Measurements from ENCODE around the gene FSTL5.

The FSTL5 gene

DNA sequence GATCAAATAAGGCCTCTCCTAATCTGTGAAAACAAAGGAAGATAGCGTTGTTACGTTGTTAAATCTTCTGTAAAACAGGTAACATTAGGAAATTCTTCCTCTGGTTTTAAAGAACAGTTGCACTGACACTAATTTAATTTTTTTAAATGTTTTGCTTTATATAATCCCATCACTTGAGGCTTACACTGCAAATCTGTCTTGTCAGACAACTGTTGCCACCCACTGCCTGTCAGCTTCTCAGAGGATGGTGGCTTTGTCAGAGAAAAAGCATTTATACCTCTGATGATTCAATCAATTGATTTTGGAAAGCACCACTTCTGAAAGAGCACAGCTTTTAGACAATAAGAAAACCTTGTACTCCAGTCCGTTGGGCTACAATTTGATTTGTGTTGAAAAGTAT, 799.1 kb downstream of the FSTL5 start:
- no peak overlapping the region for H3K9ac ChIP-seq
- no peak overlapping the region for H3K4me3 ChIP-seq
- H3K36me3 ChIP-seq: no peaks in the 10 kb centered on the region
- no peaks in the 10 kb centered on the region for H3K27me3 ChIP-seq
- no peak for TF ChIP-seq Cebpa-rat (IDR thresholded peaks at IDR 0.05)
- H3K9me3 ChIP-seq: no peaks in the 10 kb centered on the region
- no peaks in the 10 kb centered on the region for H3K4me1 ChIP-seq
- H3K4me2 ChIP-seq: no peak overlapping the region
- no peaks in the 10 kb centered on the region for H4K20me1 ChIP-seq
- H3K27ac ChIP-seq: no peak overlapping the region

GRCh38 chr4:161360982-161361381, 802.8 kb downstream of the FSTL5 start:
- Histone ChIP-seq H3K27ac (no peak overlapping the region), H3K9me3 (no peaks in the 10 kb centered on the region), H3K4me2 (no peak overlapping the region), H3K36me3 (no peaks in the 10 kb centered on the region), H3K4me3 (no peak overlapping the region), H3K9ac (no peak overlapping the region), H3K4me1 (no peaks in the 10 kb centered on the region), H4K20me1 (no peaks in the 10 kb centered on the region), H3K27me3 (no peaks in the 10 kb centered on the region)
- no peak for TF ChIP-seq Cebpa-rat (IDR thresholded peaks at IDR 0.05)

GRCh38 chr4:161359491-161359890, 804.3 kb downstream of the FSTL5 start:
- no peak overlapping the region for H3K4me2 ChIP-seq

DNA sequence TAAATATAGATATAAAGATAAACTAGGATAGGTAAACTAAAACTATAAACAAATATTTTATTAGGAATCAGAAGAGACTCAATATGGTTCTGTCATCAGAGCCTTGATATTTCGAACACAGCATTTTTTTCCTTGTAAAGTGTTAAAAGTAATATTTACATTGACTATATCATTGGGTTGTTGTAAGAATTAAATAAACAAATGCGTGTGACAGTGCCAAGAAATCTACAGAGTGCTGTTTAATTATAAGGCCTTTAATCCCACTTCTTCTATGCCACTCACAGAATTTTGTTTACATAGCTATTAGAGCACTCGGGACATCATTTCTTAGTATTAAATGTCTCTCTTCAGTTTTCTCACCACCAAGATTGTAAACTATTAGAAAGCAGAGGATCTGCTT, 807.4 kb downstream of the FSTL5 start:
- H3K36me3 ChIP-seq: no peaks in the 10 kb centered on the region
- no peak for TF ChIP-seq Cebpa-rat (IDR thresholded peaks at IDR 0.05)
- no peaks in the 10 kb centered on the region for H3K9me3 ChIP-seq
- H3K27ac ChIP-seq: no peak overlapping the region
- no peak overlapping the region for H3K9ac ChIP-seq
- H3K4me3 ChIP-seq: no peak overlapping the region
- H4K20me1 ChIP-seq: no peaks in the 10 kb centered on the region
- H3K4me2 ChIP-seq: no peak overlapping the region
- H3K27me3 ChIP-seq: no peaks in the 10 kb centered on the region
- H3K4me1 ChIP-seq: no peaks in the 10 kb centered on the region

More at GRCh38 chr4:161359491-161359890, 804.3 kb downstream of the FSTL5 start:
- Histone ChIP-seq H3K4me3 (no peak overlapping the region), H3K4me1 (no peaks in the 10 kb centered on the region), H3K27me3 (no peaks in the 10 kb centered on the region), H3K9me3 (no peaks in the 10 kb centered on the region), H3K36me3 (no peaks in the 10 kb centered on the region), H3K27ac (no peak overlapping the region), H3K9ac (no peak overlapping the region), H4K20me1 (no peaks in the 10 kb centered on the region)
- TF ChIP-seq Cebpa-rat (IDR thresholded peaks at IDR 0.05): no peak

- Histone ChIP-seq H3K27me3 (no peaks in the 10 kb centered on the region), H3K4me3 (no peak overlapping the region), H3K9ac (no peak overlapping the region), H3K27ac (no peak overlapping the region), H3K4me1 (no peaks in the 10 kb centered on the region), H3K36me3 (no peaks in the 10 kb centered on the region), H3K4me2 (no peak overlapping the region), H3K9me3 (no peaks in the 10 kb centered on the region), H4K20me1 (no peaks in the 10 kb centered on the region)
- TF ChIP-seq Cebpa-rat (IDR thresholded peaks at IDR 0.05): no peak
Measured at GRCh38 chr4:161350946-161351345, 812.9 kb downstream of the FSTL5 start.

DNA sequence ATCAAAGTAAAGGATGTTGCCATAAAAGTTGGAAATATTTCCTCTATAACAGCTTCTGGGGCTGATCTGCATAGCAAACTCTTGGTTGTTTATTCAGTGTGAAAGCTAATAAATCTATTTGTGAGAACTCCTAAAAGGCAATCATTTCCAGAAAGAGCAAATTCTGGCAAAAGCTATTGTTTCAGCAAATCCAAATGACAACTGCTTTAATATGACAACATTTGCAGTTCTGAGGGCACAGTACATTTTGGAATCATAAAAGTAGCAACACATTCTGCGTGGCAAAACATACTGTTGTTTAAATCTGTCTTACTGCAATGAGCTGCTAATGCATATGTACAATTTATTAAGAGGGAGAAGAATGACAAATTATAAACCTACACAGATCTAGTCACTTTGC, 818.1 kb downstream of the FSTL5 start:
- no peaks in the 10 kb centered on the region for H3K36me3 ChIP-seq
- no peaks in the 10 kb centered on the region for H3K27me3 ChIP-seq
- no peak overlapping the region for H3K4me3 ChIP-seq
- no peaks in the 10 kb centered on the region for H3K4me1 ChIP-seq
- H3K4me2 ChIP-seq: no peak overlapping the region
- no peaks in the 10 kb centered on the region for H4K20me1 ChIP-seq
- TF ChIP-seq Cebpa-rat (IDR thresholded peaks at IDR 0.05): no peak
- H3K9me3 ChIP-seq: no peaks in the 10 kb centered on the region
- H3K9ac ChIP-seq: no peak overlapping the region
- H3K27ac ChIP-seq: no peak overlapping the region

GRCh38 chr4:161343569-161343950, 820.2 kb downstream of the FSTL5 start:
- Histone ChIP-seq H3K4me1 (no peaks in the 10 kb centered on the region), H3K4me3 (no peak overlapping the region), H3K27me3 (no peaks in the 10 kb centered on the region), H3K9ac (no peak overlapping the region), H3K27ac (no peak overlapping the region), H3K4me2 (no peak overlapping the region), H3K36me3 (no peaks in the 10 kb centered on the region), H3K9me3 (no peaks in the 10 kb centered on the region), H4K20me1 (no peaks in the 10 kb centered on the region)
- TF ChIP-seq Cebpa-rat (IDR thresholded peaks at IDR 0.05): no peak

DNA sequence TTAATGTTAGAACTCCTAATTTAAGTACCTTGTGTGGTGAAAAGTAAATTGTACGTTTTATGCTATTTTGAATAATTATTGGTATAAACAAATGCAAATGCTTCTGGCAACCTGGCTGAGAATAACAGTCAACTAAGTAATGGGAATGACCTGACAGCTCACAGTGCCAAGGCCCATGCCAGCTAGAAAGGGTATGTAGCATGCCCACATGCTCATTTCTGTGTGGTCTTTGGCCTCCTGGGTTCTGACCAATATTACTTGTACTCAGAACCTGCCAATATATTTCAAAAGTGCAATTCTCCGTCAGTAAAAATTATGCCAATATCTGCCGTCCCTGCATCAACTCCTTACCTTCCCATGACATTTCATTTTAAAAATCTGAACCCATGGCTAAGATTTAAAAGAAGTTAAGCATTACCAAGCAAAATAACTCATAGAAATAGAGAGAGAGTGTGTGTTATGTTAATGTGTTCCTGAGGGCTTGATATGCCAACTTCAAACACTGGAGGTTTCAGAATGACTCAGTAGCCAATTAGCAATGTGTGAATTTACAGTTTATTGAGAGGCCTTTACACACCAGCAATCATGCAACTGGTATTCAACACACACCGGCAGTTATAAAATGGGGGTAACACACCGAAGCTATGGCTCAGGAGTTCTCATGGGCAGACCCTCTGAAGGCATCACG, 820.8 kb downstream of the FSTL5 start:
- no peak for TF ChIP-seq Cebpa-rat (IDR thresholded peaks at IDR 0.05)
- no peak overlapping the region for H3K4me2 ChIP-seq
- no peaks in the 10 kb centered on the region for H3K9me3 ChIP-seq

GRCh38 chr4:161336621-161337020, 827.2 kb downstream of the FSTL5 start:
- H3K4me2 ChIP-seq: no peak overlapping the region
- H4K20me1 ChIP-seq: no peaks in the 10 kb centered on the region
- no peak overlapping the region for H3K27ac ChIP-seq
- no peak overlapping the region for H3K4me3 ChIP-seq
- H3K9me3 ChIP-seq: no peaks in the 10 kb centered on the region
- no peaks in the 10 kb centered on the region for H3K4me1 ChIP-seq
- no peak for TF ChIP-seq Cebpa-rat (IDR thresholded peaks at IDR 0.05)
- no peak overlapping the region for H3K9ac ChIP-seq
- H3K27me3 ChIP-seq: no peaks in the 10 kb centered on the region
- H3K36me3 ChIP-seq: no peaks in the 10 kb centered on the region

More for the DNA sequence above, 820.8 kb downstream of the FSTL5 start:
- no peaks in the 10 kb centered on the region for H3K27me3 ChIP-seq
- no peak overlapping the region for H3K4me3 ChIP-seq
- H3K36me3 ChIP-seq: no peaks in the 10 kb centered on the region
- no peak overlapping the region for H3K27ac ChIP-seq
- no peak overlapping the region for H3K9ac ChIP-seq
- H3K4me1 ChIP-seq: no peaks in the 10 kb centered on the region
- no peaks in the 10 kb centered on the region for H4K20me1 ChIP-seq

DNA sequence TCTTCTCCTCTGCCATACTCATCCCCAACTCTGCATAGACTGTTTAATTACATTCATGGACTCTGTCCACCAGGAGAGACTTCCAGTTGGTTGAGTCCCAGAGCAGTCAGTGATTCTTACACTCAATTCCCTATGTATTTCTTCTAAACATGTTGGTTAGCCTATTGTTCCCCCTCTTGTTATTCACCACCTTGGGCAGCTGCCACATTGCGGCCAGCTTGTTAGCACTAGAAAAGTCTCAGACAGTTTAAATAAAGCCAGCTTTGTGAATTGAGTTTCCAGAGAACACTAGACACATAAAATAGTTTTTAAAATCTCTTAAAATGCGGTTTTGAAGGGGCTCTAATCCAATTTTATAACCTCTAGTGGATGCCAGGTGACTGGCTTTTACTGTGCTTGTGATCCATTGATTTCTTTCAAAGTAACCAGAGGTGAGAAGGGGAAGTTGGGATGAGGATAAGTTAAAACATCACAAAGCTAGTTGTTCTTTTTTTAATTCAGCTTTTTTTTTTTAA, 827.7 kb downstream of the FSTL5 start:
- no peaks in the 10 kb centered on the region for H3K4me1 ChIP-seq
- no peak overlapping the region for H3K27ac ChIP-seq
- H3K4me2 ChIP-seq: no peak overlapping the region
- no peak overlapping the region for H3K9ac ChIP-seq
- H3K27me3 ChIP-seq: no peaks in the 10 kb centered on the region
- H4K20me1 ChIP-seq: no peaks in the 10 kb centered on the region
- no peak overlapping the region for H3K4me3 ChIP-seq
- H3K36me3 ChIP-seq: no peaks in the 10 kb centered on the region
- TF ChIP-seq Cebpa-rat (IDR thresholded peaks at IDR 0.05): no peak
- H3K9me3 ChIP-seq: no peaks in the 10 kb centered on the region

All from BLaER1 (cell line).